Measurements from ENCODE around the gene FAM240A.

The FAM240A gene

DNA sequence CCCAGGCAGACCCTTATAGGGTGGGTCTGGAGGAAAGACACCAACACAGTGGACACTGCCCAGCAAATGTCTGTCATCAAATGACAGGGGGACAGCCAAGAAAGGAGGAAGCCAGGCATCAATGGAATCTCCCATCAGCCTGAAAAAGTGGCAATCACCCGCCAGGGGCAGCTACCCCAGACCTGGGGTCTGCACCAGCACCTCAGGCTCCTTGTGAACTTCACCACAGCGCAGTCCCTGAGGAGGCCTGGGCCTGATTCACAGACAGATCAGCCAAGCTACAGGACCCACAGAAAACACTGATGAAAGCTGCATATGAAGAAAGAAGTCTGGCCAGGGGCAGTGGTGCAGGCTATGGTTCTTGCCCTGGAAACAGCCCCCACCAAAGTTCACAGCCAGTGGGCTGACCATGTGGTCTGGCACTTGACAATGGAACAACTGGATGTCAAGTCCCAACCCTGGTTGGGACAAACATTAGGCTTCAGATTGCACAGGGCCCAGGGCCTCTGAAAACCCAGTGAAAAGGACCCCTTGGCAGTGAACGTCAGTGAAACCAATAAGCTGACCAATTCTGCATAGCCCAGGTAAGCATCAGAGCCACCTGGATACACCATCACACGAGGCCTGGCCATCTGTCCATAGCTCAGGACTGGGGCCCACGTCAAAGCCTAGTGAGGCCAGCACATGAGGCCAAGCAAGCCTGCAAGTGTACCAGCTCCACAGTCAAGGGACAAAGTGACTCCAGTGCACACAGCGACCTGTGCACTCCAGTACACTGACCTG, 52.1 kb downstream of the FAM240A start:
- DNase-seq, result no peak

DNA sequence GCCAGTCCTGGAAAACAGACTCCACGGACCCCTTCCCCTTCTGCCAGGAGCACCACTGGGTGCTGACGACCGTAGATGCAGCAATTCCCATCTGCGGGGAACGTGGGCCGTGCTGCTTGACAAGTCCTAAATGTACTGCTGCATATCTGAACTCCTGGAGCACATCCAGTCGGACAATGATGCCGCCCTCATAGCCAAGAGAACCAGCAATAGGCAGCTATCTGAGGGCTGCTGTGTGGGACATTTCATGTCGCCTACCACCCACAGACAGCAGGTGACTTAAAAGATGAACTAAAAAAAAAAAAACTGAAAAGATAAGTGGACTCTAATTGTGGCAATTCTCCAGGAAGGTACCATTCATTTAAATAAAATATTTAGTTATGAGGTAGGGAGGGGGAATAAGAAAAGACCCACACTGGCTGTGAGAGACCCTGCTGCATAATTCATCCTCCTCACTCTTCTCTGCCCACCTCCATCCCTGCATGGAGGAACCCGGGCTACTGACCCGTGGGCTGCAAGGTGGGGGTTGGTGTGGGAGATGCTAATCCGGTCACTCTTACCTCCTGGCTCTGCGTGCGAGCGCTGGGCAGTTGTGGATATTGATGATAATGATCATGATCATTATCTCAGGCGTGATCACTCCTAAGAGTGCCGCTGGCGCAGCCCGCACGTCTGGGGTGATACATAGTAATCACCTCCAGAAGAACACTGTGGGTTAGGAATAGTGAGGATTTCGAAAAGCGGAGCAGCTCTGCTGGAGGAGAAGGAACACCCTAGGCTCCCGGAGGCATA, 52.8 kb downstream of the FAM240A start:
- DNase-seq, result no peak

DNA sequence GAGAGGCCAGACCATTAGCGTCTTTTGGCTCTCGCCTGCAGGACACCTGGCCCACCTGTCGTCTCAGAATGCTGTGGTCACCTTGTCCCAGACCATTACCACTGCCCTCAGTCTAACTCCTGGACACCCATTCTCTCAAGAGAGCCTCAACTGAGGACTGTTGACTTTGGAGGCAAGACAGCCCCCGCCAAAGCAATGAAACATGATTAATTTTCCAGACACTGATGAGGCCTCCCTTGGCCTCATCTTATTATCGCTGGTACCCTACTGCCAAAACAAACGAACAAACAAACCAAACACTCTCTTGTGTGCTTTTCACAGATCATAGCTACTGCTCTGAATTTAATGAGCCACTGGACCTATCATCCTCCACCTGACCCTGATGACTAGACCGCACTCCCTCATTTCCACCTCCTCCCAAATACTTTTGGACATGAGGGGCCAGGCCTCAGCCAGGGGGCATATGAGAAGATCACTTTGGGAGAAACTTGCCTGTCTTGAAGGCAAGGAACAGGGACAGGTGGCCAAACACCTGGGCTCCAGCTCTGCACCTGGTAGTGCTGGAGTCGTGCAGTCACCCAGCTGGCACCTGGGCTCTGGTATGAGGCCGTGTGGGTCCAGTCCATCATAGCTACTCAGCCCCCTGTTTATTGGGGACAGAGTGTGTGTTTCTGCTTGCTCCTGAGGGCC, 53.6 kb downstream of the FAM240A start:
- DNase-seq, result no peak

DNA sequence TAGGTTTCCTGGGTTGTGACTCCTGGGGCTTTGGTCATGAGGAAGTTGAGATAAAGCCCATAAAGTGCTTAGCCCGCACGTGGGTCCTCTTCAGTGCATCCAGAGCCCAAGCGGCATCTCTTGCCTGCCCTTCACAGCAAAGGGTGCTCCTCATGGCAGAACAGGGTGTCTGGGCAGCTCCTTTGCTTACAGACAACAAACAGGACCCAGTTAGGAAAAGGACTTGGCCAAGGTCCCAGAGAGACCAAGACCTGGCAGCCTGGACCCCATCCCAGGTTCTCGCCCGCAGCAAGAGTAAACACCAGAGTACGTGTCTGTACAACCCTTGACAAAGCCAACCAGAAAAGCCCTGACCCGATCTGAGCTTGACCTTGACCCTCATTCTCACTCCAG, 54.1 kb downstream of the FAM240A start:
- no peak for DNase-seq

DNA sequence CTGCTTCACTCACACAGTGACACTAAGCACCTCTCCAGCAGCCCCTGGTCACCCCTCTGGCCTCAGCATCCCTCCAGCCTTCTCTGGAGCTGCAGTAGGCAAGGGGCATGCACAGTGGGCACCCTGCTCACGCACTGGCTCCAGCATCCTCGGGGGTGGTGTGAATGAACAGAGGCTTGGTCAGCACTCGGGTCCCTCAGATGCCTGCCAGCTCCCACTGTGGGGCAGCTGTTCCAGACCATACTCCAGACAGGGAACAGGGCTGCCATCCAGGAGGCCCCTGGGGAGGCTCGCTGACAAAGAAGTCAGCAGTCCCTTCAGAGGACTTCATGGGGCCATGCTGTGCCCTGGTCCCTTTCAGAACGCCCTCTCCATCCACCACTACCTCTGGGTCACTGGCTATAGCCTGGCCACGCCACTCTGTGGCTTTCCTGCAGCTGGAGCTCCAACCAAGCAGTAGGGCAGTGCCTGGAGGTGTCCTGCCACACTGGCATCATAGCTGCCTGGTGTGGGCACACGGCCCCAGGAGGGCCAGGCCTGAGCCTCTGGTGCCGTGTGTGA, 54.8 kb downstream of the FAM240A start:
- no peak for DNase-seq

DNA sequence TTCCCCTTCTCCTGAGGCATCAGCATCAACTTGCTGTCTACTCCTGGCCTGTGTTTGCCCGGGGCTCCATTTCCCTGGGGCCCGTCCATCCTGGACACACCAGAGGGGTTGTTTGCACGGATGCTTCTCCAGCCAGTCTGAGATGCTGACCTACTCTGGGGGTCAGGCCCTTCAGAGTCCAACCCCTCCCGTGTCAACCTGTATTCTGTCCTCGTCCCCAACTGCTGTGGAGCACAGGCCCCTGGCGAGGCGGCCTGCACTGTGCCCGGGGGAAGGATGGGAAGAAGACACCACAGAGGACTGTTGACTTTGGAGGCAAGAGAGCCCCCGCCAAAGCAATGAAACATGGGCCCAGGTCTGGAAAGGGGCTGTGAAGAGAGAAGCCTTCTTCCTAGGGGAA, 55.3 kb downstream of the FAM240A start:
- no peak for DNase-seq

DNA sequence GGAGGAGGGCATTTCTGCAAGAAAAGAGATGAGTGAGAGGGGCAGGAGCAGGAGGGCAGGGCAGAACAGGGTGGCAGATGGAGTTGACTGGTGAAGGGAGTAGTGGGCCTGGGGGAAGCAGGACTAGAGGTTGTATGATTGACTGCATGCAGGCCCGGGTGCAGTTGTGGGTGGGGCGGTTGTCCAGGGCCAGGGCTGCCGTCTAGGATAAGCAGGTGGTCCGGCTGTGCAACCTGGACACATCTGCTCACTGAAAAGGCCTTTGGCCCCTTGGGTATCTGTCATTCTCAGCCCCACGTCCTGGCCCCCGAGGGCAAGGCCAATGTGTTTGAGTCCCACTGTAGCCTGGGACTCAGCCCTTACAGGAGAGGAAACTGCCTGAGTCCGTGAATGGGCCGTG, 55.8 kb downstream of the FAM240A start:
- DNase-seq, result no peak

DNA sequence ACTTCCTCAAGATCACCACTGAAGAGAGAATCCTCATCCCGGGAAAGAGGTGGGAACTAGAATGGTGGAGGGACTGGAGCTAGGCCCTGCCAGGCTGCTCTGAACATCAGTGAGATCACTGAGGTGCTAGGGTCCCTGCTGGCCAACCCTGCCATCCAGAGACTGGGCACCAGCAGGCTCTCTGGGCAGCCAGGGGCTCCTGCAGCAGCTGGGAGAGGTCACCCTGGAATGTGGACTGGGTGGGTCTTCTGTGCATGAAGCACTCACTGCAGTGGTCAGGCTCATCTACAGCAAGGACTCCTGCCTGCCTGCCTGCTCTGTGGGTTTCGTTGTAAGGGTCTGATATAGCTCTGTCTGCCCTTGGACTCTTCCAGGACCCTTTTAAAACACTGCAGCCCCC, 56.3 kb downstream of the FAM240A start:
- no peak for DNase-seq

DNA sequence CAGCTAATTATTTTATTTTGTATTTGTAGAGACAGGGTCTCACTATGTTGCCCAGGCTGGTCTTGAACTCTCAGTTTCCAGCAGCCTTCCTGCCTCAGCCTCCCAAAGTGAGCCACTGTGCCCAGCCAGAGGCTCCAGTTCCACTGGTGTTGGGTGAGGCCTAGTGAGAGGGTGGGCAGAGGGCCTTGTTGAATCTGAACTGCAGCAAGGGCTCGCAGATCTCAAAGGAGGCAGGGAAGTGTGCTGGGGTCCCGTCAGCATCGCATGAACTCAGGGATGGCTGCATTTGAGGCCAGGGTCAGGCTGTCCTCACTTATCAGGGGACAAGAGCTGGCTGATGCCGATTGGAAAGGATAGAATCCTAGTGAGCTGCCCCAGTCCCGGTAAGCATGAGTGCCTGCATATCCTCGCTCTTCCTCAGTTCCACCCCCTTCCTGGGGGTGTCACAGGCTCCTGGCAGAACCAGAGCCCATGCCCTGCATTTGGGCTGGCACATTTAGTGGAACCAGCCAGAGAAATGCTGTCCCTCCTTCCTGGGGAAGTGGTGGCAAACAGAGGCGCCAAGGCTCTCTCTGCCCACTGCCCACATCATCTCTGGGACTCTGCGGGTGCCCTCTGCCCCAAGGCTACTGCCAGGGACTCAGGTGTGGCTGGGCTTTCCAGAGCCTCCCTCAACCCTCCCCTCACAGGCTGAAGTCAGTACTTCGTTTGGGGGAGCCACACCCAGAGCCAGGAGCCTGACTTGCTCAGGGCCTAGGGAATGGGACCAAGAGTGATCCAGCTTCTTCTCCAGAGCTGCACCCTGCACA, 57.1 kb downstream of the FAM240A start:
- no peak for DNase-seq

DNA sequence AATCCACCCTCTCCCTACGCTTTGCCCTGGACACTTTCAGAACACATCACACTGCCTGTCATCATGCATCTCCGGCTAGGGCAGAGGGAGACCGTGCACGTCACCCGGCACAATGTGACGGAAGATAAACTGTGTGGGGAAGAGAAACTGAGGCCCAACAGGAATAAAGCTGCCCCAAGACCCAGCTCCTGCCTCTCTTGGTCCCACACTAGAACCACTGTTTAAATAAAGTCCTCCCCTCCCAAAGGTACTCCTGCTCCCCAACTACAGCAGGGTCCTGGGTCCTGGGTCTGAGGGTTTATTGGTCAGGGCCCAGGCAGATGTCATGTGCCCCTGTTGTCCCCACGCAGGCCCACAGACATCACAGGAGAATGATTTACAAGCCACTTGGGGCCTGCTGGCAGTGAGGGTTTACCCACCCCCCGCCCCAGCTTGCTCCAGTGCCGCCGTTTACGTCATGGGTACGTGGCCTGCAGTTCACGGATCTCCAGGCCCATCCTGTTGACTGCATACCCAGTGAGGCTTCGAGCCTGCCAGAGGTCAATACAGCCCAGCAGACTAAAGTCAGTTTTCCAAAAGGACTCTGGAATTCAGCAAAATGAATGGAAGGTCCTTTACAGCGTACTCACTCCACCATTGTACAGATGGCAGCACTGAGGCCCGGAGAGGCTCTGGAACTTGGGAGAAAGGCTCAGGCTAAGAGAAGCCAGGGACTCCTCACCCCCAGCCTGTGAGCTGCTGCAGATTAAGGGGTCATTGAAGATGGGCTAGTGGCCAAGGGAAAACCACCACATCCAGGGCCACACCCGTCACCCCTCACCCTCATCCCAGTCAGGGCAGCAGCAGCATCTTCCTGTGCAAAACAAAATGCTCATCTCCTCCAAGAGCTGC, 57.9 kb downstream of the FAM240A start:
- no peak for DNase-seq

DNA sequence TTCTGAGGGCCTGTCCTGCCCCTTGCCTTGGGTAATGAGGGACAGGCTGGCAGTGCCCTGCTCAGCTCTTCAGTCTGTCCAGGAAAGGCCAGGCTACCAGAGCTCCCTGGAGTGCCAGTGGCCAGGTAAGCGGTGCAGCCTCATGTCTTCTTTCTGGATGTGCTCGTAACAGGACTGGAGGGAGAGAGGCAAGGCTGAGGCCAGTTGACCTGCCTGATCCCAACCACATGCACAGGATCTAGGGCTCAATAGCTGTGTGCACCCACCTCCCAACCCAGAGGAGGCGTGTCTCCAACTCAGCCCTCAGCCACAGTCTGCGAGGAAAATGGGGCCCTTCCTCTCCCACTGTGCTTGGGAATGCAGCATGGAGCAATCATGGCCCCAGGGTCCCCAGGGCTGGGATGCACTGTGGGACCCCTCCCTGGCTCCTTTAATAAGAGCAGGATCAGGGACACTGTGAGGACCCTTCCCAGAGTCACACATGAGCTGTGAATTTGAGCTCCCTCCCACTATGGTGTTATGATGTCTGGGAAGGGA, 58.6 kb downstream of the FAM240A start:
- no peak for DNase-seq

DNA sequence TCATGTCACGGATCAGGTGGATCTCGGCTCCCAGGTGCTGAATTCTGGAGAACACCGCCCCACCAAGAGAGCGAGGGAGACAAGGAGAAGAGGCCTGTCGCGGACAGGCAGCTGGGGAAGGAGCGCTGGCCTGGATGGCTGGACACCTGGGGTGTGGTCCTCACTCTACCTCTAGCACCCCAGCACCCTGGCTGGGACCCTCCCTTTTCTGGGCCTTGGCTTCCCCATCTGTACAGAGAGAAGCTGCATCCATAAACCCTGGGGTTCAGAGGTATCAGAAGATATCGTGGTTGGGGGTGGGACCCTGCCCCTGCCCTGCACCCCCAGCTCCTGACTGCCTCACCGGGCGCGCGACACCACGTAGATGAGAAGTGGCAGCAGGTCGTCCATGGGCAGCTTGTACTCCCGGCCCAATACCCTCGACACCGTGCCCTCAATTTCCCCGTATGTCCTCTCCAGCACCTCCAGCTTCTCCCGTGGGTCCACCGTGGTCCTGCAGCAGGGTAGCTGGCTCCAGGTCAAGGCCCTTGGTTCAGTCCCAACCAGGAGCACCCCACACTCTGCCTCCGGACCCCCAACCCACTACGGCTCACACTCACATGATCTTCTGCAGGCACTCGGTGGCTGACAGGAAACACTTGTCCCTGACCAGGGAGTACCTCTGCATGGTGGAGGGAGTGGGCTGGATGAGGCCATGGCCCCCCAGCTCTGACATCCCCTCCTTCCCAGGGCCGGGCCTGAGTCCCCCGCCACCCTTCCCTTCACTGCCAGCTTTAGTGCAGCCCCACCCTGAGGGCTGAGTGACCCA, 59.4 kb downstream of the FAM240A start:
- no peak for DNase-seq

DNA sequence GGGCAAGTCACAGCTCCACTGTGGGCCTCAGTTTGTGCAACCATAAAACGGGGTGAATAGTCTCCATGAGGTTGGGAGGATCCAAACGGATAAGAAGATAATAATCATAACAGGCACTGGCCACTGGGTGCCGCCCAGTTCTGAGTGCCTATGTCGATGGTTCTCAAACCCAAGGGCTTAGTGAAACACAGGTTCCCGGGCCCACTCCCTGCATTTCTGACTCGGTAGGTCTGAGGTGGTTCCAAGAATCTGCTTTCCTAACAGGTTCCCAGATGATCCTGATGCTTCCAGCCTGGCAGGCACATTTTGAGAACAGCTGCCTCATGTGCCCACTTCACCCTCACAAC, 60.0 kb downstream of the FAM240A start:
- DNase-seq, result no peak

DNA sequence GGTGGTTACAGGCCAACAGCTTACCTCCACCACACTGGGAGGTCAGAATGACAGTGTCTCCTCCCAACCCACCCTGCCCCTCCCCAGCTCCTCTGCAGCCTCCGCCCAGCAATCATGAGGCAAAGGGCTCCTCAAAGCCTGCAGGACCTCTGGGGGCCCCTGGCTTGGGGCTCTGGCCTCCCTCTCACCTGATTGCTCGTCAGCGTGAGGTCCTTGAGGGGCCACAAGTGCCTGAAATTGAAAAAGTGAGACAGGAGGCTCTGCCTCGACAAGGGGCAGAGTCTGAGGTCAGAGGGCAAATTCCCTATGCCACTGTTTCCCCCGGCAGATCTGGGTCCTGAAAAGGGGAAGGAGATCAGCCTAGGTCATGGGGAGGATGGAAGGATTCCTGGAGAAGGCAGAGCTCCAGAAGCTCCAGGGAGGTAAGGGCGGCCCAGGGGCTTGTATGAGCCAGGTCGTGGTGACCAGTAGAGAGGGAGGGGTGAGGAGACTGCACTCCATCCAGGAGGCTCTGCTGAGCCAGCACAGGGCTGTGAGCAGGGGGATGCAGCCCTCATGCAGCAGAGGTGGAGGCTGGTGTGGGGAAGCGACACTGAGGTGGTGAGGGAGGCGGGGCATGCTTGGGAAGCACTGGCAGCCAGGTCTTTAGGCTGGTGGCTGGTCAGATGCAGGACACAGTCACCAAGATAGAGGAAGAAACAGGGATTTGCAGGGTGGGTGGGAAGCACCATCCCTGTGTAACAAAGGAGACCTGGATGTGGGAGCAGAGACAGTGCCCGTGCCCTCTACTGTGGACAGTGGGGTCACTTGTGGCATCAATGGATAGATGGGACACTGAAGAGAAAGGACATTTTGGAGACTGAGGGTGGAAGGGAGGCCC, 61.1 kb downstream of the FAM240A start:
- no peak for DNase-seq

DNA sequence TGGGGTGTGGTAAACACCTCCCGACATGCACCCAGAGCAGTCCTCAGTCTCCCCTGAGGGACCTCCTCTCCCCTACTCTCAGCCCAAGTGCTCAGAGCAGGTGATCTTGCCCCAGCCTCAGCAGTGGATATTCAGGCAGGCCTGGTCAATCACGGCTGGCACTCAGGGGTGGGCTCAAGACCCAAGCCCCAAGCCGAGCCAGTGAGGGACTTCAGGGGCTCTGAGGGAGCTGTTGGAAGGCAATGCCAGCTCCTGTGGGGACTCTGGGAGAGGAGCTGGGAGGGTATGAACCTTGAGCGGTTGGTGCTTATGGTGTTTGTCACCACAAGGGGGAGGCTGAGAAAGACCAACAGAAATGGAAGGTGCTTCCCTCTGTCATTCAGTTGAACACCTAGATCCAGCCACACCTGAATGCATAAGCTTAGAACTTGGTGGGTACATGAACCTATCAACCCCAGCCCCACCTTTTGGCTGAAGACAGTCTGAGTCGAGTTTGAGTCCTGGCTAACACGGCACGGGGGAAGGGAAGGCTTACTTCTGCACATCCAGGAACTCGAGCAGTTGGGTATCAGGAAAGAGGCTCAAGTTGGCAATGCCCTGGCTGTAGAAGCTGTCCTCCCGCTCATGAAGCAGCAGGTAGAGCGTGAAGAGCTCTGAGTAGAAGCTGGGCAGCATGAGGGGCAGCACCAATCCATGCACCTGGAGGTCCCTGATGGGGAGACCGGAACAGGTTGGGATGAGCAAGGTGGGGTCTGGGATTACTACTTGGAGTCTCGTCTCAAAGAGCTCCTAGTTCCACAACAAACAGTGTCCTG, 61.9 kb downstream of the FAM240A start:
- DNase-seq, result no peak

DNA sequence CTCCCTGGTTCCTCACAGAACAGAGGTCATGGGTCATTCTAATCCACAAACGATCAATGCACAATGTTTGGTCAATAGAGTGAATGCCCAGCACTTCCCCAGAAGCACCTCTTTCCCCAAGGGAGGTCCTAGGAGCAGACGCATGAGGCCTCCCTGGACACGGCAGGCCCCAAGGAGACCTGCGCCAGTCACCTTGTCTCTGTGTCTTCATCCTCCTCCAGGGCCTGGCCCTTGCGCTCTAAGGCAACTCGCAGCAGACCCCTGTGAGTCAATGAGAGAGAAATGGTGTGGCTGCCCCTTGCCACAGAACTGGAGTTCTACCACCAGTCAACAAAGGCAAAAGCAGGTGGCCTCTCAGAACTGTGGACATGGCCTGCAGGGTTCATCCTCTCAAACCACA, 63.1 kb downstream of the FAM240A start:
- no peak for DNase-seq

Measured in activated CD4-positive, alpha-beta T cell treated with anti-CD3 and anti-CD28 coated beads, Interleukin-2, amount 50 U/mL, for 1 hour (primary cell).